Adrenal gland (tissue), 12 donors: ENCODE data around the gene GON4L. TPM values are rescaled to one million over a fixed set of nuclear protein-coding genes. Genes with fewer than 3 reads are reported as not detected.
"Not testable (repeated sequence)": the region's sequence is repeated elsewhere in the genome, so short reads cannot be mapped to it uniquely, and the experiment has no call there.

Source experiments
- DNase-seq, 7 donors: peaks; one replicate each; pipeline ENCODE4 v3.0.0-alpha.2; 2019 to 2020
- H3K27ac ChIP-seq, 5 donors: fragments of 200-600 bp; sonication (generic) in 4 of 5; 1 replicate in 3 of 5; 2 replicates in 2 of 5; pipeline versions ENCODE4 v1.5.1 to v1.8.0; 2016 to 2020; ENCODE audit warnings: mild to moderate bottlenecking in 1 of 5
- H3K27me3 ChIP-seq: fragments of 200-600 bp; 2 replicates; pipeline ENCODE4 v1.8.0; 2021
- H3K36me3 ChIP-seq, 2 donors: fragments of 200-600 bp; replicated peaks in 1 of 2; 1 replicate in 1 of 2; 2 replicates in 1 of 2; pipeline versions ENCODE4 v1.5.1 to v1.8.0; 2018 to 2022
- H3K4me1 ChIP-seq, 2 donors: fragments of 200-600 bp; replicated peaks in 1 of 2; 1 replicate in 1 of 2; 2 replicates in 1 of 2; pipeline versions ENCODE4 v1.5.1 to v1.8.0; 2018 to 2021
- H3K4me3 ChIP-seq, 4 donors: fragments of 200-600 bp; sonication (generic) in 3 of 4; one replicate each; pipeline ENCODE4 v1.5.1; 2016 to 2018
- H3K9me3 ChIP-seq, 3 donors: fragments of 200-600 bp; sonication (generic) in 1 of 3; replicated peaks in 1 of 3; 1 replicate in 2 of 3; 2 replicates in 1 of 3; pipeline versions ENCODE4 v1.5.1 to v1.8.0; 2016 to 2021
- POLR2A ChIP-seq, 2 donors: fragments of 450-650 bp; IDR thresholded peaks; one replicate each; pipeline ENCODE4 v1.6.1; 2017; ENCODE audit warnings: antibody characterized with exemption in 2 of 2, mild to moderate bottlenecking in 2 of 2, moderate library complexity in 1 of 2
- WGBS, 4 donors: extraction: QIAGEN DNeasy Blood & Tissue Kit in 2 of 4; methylation state at CpG; one replicate each; pipeline versions ENCODE4 v1.1.5 to v1.1.7; 2013 to 2017; 5-methylcytosine and 5-hydroxymethylcytosine counted together
- intact Hi-C, 2 donors: fragments of 100-400 bp; cut with DNase I; formaldehyde crosslinking; loops; one replicate each; pipeline versions ENCODE4 v1.14.1 to v1.15.0; 2022 to 2023
- polyA plus RNA-seq, 3 donors: library from polyadenylated mRNA; stranded (reverse); fragments of 200-250 nt in 2 of 3; fragments of 350-450 nt in 1 of 3; fragmentation: Illumina TruSeq in 1 of 3; extraction: RNeasy Lipid Tissue Mini Kit (QIAGEN cat#74804) in 1 of 3; gene quantifications; one replicate each; pipeline ENCODE4 v1.2.3, GENCODE V29; 2013 to 2014
- total RNA-seq, 9 donors: library from RNA; depleted of rRNA in 4 of 9; stranded (reverse); fragments of >200 nt in 4 of 9; fragments of 120-200 nt in 1 of 9; fragmentation: NEBNext Ultra II Directional in 1 of 9; extraction: Animal tissue kit (Norgen Biotek cat#: 25700) in 1 of 9; gene quantifications; one replicate each; pipeline versions ENCODE4 v1.1.0 to v1.2.4, GENCODE V29; 2013 to 2023
- TF ChIP-seq, protein P1 (sequence below), 6 experiments: fragments of 450-650 bp in 4 of 6; fragments of 200-600 bp in 2 of 6; sonication (generic) in 1 of 6; IDR thresholded peaks; 1 replicate in 5 of 6; 2 replicates in 1 of 6; pipeline versions ENCODE4 v1.5.1 to v1.8.0; 2016 to 2021; ENCODE audit warnings: antibody characterized with exemption in 6 of 6, mild to moderate bottlenecking in 2 of 6, moderate library complexity in 1 of 6
- donor health status: healthy with polysubstance abuse.
- donor health status: Bipolar disorder and iron deficiency.
- donor health status: DM: yes; HTN: yes; CAD: no.
- donor health status: DM: no; HTN: no; CAD: no.
- donor health status: DM: no; HTN: no; CAD: no.
- donor health status: DM: yes; HTN: yes; CAD: no.

GON4L gene
- total and polyA plus RNA-seq, 12 donors = 13.7 to 41.7 (median 35.0) TPM

GRCh38 chr1:155745284-155746228, 111.5 kb downstream of the GON4L start:
- peak overlapping the region in 4 of 5 donors; percentile 20 to 80 (median 66) for H3K27ac ChIP-seq
- WGBS, 4 donors = 0 to 1% (median 0%) methylated on average over 8 to 47 of the region's 77 CpGs
- H3K36me3 ChIP-seq, intact Hi-C loops, H3K9me3 ChIP-seq, H3K27me3 ChIP-seq, H3K4me1 ChIP-seq: not testable (repeated sequence)
- peak overlapping the region in 2 of 4 donors; percentile 31 to 71 for H3K4me3 ChIP-seq
- TF ChIP-seq POLR2A (IDR thresholded peaks at IDR 0.05) = peak; percentile 17 to 69
- TF ChIP-seq, protein P1, sequence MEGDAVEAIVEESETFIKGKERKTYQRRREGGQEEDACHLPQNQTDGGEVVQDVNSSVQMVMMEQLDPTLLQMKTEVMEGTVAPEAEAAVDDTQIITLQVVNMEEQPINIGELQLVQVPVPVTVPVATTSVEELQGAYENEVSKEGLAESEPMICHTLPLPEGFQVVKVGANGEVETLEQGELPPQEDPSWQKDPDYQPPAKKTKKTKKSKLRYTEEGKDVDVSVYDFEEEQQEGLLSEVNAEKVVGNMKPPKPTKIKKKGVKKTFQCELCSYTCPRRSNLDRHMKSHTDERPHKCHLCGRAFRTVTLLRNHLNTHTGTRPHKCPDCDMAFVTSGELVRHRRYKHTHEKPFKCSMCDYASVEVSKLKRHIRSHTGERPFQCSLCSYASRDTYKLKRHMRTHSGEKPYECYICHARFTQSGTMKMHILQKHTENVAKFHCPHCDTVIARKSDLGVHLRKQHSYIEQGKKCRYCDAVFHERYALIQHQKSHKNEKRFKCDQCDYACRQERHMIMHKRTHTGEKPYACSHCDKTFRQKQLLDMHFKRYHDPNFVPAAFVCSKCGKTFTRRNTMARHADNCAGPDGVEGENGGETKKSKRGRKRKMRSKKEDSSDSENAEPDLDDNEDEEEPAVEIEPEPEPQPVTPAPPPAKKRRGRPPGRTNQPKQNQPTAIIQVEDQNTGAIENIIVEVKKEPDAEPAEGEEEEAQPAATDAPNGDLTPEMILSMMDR (IDR thresholded peaks at IDR 0.05) = peak in 1 of 6 experiments; percentile 10
- peak; percentile 93 to 99 (median 98) for DNase-seq

DNA sequence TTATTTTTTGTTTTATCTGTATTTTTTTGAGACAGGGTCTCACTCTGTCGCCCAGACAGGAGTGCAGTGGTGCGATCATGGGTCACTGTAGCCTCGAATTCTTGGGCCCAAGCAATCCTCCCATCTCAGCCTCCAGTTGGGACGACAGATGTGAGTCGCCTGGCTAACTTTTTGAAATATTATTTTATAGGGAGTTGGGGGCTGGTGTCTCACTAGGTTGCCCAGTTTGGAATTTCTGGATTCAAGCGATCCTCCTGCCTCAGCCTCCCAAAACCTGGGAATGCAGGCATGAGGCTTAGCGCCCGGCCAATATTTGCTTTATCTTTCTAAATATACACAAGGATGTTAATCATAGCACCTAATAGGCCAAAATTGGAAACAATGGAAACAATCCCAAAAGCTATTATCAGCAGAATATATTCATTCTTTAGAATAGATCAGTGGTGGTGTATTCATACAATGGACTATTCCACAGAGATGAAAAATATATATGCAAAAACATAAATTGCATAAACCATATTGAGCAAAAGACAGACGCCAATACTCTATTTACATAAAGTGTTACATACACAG, 112.2 kb downstream of the GON4L start:
- Histone ChIP-seq H3K9me3 (no peaks in the 10 kb centered on the region), H3K4me3 (peak overlapping the region in 2 of 4 donors; percentile 31 to 71), H3K27me3 (no peaks in the 10 kb centered on the region), H3K27ac (peak overlapping the region in 4 of 5 donors; percentile 20 to 80 (median 66)), H3K36me3 (peaks cover 0 to 7% of the 10 kb centered on the region in 2 donors), H3K4me1 (peaks cover 0 to 3% of the 10 kb centered on the region in 2 donors)
- TF ChIP-seq, protein P1 (IDR thresholded peaks at IDR 0.05) = no peak
- TF ChIP-seq POLR2A (IDR thresholded peaks at IDR 0.05) = no peak
- intact Hi-C loops = no loop called here
- DNase-seq = peak in 1 of 7 donors; percentile 48
- 78 to 81% (median 80%) methylated on average over 9 of the region's 9 CpGs for WGBS, 4 donors

DNA sequence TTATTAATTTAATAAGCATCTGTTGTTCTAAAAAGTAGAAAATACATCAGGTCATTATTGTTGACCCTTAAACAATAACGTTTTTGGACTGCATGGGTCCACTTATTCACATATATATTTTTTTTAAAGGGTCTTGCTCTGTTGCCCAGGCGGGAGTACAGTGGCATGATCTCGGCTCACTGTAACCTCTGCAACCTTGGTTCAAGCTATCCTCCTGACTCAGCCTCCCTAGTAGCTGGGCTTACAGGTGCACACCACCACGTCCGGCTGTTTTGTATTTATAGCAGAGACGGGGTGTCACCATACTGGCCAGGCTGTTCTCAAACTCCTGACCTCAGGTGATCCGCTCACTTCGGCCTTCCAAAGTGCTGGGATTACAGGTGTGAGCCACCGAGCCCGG, 115.1 kb downstream of the GON4L start:
- intact Hi-C loops = no loop called here
- 86 to 89% (median 87%) methylated on average over 10 of the region's 10 CpGs for WGBS, 4 donors

GRCh38 chr1:155740995-155741394, 116.0 kb downstream of the GON4L start:
- 87 to 91% (median 88%) methylated on average over 8 of the region's 8 CpGs for WGBS, 4 donors
- no peak overlapping the region for H3K27ac ChIP-seq
- intact Hi-C loops = no loop called here

More for the DNA sequence above, 115.1 kb downstream of the GON4L start:
- H3K4me3 ChIP-seq = no peak overlapping the region
- H3K27me3 ChIP-seq = no peaks in the 10 kb centered on the region
- peaks cover 0 to 3% of the 10 kb centered on the region in 2 donors for H3K4me1 ChIP-seq
- TF ChIP-seq, protein P1 (IDR thresholded peaks at IDR 0.05) = no peak
- TF ChIP-seq POLR2A (IDR thresholded peaks at IDR 0.05) = no peak
- DNase-seq = peak in 1 of 7 donors; percentile 42
- H3K36me3 ChIP-seq = peaks cover 0 to 22% of the 10 kb centered on the region in 2 donors
- no peaks in the 10 kb centered on the region for H3K9me3 ChIP-seq
- H3K27ac ChIP-seq = no peak overlapping the region

More at GRCh38 chr1:155740995-155741394, 116.0 kb downstream of the GON4L start:
- Histone ChIP-seq H3K27me3 (no peaks in the 10 kb centered on the region), H3K4me3 (no peak overlapping the region), H3K9me3 (no peaks in the 10 kb centered on the region), H3K36me3 (peaks cover 0 to 29% of the 10 kb centered on the region in 2 donors), H3K4me1 (peaks cover 0 to 3% of the 10 kb centered on the region in 2 donors)
- peak in 1 of 7 donors; percentile 23 for DNase-seq
- TF ChIP-seq, protein P1 (IDR thresholded peaks at IDR 0.05) = no peak
